Measurements from ENCODE around the gene ATXN1. TPM values are rescaled to one million over a fixed set of nuclear protein-coding genes. Genes with fewer than 3 reads are reported as not detected.

ATXN1 gene
- total RNA-seq, 4 donors from 2014 or later: 24.9 to 48.0 (median 36.8) TPM

GRCh38 chr6:16508959-16509358, 252.3 kb downstream of the ATXN1 start:
- Histone ChIP-seq H3K9me3 (no peaks in the 10 kb centered on the region), H3K27me3 (no peaks in the 10 kb centered on the region), H3K4me1 (peaks cover 0 to 56% (median 15%) of the 10 kb centered on the region in 4 donors), H3K36me3 (no peaks in the 10 kb centered on the region), H3K4me3 (no peak overlapping the region), H3K27ac (no peak overlapping the region)
- DNase-seq (ENCODE audit: low spot score in 2 of 2): no peak
- no peak for TF ChIP-seq POLR2A (IDR thresholded peaks at IDR 0.05)
- TF ChIP-seq EP300 (IDR thresholded peaks at IDR 0.05): no peak
- TF ChIP-seq CTCF (IDR thresholded peaks at IDR 0.05): no peak
- 71 to 84% methylated on average over 1 of the region's 1 CpG for WGBS, 2 donors

GRCh38 chr6:16505711-16506357, 255.4 kb downstream of the ATXN1 start:
- Histone ChIP-seq H3K4me3 (no peak overlapping the region), H3K27ac (peak overlapping the region in 2 of 4 donors; percentile 41 to 44), H3K9me3 (no peaks in the 10 kb centered on the region), H3K27me3 (no peaks in the 10 kb centered on the region), H3K4me1 (peaks cover 0 to 27% (median 9%) of the 10 kb centered on the region in 4 donors), H3K36me3 (no peaks in the 10 kb centered on the region)
- no peak for TF ChIP-seq POLR2A (IDR thresholded peaks at IDR 0.05)
- TF ChIP-seq CTCF (IDR thresholded peaks at IDR 0.05): no peak
- TF ChIP-seq EP300 (IDR thresholded peaks at IDR 0.05): peak in 1 of 2 donors; percentile 8
- no peak for DNase-seq (ENCODE audit: low spot score in 2 of 2)
- WGBS, 2 donors: 42 to 43% methylated on average over 9 of the region's 9 CpGs

- Histone ChIP-seq H3K9me3 (no peaks in the 10 kb centered on the region), H3K36me3 (no peaks in the 10 kb centered on the region), H3K4me3 (no peak overlapping the region), H3K27ac (no peak overlapping the region), H3K27me3 (no peaks in the 10 kb centered on the region), H3K4me1 (peaks cover 0 to 24% (median 9%) of the 10 kb centered on the region in 4 donors)
- no peak for TF ChIP-seq CTCF (IDR thresholded peaks at IDR 0.05)
- no peak for TF ChIP-seq POLR2A (IDR thresholded peaks at IDR 0.05)
- TF ChIP-seq EP300 (IDR thresholded peaks at IDR 0.05): no peak
- DNase-seq (ENCODE audit: low spot score in 2 of 2): no peak
- WGBS, 2 donors: 72 to 75% methylated on average over 5 of the region's 5 CpGs
Measured at GRCh38 chr6:16504609-16505008, 256.7 kb downstream of the ATXN1 start.

- TF ChIP-seq CTCF (IDR thresholded peaks at IDR 0.05): no peak
- no peak for TF ChIP-seq POLR2A (IDR thresholded peaks at IDR 0.05)
- no peak for TF ChIP-seq EP300 (IDR thresholded peaks at IDR 0.05)
- no peak overlapping the region for H3K4me3 ChIP-seq
- no peaks in the 10 kb centered on the region for H3K9me3 ChIP-seq
- H3K4me1 ChIP-seq: peaks cover 0 to 24% (median 9%) of the 10 kb centered on the region in 4 donors
- no peaks in the 10 kb centered on the region for H3K27me3 ChIP-seq
- DNase-seq (ENCODE audit: low spot score in 2 of 2): no peak
- 67 to 71% methylated on average over 2 of the region's 2 CpGs for WGBS, 2 donors
- no peak overlapping the region for H3K27ac ChIP-seq
- H3K36me3 ChIP-seq: no peaks in the 10 kb centered on the region
Measured at GRCh38 chr6:16503970-16504415, 257.3 kb downstream of the ATXN1 start.

GRCh38 chr6:16503241-16503775, 258.0 kb downstream of the ATXN1 start:
- no peak overlapping the region for H3K27ac ChIP-seq
- H3K27me3 ChIP-seq: no peaks in the 10 kb centered on the region
- H3K9me3 ChIP-seq: no peaks in the 10 kb centered on the region
- peaks cover 0 to 24% (median 9%) of the 10 kb centered on the region in 4 donors for H3K4me1 ChIP-seq
- TF ChIP-seq POLR2A (IDR thresholded peaks at IDR 0.05) (no peak), EP300 (IDR thresholded peaks at IDR 0.05) (no peak), CTCF (IDR thresholded peaks at IDR 0.05) (no peak)
- WGBS, 2 donors: 79 to 84% methylated on average over 2 of the region's 2 CpGs
- no peaks in the 10 kb centered on the region for H3K36me3 ChIP-seq
- H3K4me3 ChIP-seq: no peak overlapping the region
- DNase-seq (ENCODE audit: low spot score in 2 of 2): no peak
